ENCODE measurements around the gene GEMIN7.
A peak's percentile ranks its signal among the peaks of the same experiment; 100 is the strongest.

GEMIN7 gene

DNA sequence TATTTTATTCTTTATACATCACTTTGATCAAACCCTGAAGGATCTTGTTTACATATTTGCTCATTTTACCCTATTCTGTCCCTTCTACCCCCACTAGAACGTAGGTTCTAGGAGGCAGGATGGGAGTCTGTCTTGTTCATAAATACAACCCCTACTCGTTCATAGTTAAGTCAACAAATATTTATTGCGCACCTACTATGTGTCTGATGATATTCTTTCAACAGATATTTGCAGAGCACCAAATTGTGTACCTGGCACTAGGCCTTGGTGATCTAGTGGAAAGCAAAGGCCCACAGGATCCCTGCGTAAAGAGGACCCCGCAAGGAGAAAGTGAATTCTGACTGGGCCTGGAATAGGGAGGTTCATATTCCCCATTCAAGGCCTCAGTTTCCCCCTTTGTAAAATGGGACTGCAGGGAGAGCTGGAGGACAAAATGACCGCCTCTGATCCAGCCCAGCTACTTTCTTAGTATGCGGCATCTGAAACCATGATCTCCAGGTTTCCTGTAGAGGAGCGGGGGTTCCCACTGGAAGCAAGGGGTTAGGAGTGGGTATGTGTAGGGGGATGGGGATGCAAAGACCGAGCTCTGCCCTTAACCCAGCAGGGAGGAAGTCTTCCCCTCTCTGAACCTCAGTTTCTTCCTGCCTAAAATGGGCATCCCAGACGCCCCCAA lies 534 bp upstream of the GEMIN7 start:
- H3K4me3 ChIP-seq (ENCODE audit: low read depth, low read length), result peak overlapping the region; percentile 99
- TF ChIP-seq, protein P1, sequence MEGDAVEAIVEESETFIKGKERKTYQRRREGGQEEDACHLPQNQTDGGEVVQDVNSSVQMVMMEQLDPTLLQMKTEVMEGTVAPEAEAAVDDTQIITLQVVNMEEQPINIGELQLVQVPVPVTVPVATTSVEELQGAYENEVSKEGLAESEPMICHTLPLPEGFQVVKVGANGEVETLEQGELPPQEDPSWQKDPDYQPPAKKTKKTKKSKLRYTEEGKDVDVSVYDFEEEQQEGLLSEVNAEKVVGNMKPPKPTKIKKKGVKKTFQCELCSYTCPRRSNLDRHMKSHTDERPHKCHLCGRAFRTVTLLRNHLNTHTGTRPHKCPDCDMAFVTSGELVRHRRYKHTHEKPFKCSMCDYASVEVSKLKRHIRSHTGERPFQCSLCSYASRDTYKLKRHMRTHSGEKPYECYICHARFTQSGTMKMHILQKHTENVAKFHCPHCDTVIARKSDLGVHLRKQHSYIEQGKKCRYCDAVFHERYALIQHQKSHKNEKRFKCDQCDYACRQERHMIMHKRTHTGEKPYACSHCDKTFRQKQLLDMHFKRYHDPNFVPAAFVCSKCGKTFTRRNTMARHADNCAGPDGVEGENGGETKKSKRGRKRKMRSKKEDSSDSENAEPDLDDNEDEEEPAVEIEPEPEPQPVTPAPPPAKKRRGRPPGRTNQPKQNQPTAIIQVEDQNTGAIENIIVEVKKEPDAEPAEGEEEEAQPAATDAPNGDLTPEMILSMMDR (IDR thresholded peaks at IDR 0.05; ENCODE audit: low read depth, low read length), result no peak

DNA sequence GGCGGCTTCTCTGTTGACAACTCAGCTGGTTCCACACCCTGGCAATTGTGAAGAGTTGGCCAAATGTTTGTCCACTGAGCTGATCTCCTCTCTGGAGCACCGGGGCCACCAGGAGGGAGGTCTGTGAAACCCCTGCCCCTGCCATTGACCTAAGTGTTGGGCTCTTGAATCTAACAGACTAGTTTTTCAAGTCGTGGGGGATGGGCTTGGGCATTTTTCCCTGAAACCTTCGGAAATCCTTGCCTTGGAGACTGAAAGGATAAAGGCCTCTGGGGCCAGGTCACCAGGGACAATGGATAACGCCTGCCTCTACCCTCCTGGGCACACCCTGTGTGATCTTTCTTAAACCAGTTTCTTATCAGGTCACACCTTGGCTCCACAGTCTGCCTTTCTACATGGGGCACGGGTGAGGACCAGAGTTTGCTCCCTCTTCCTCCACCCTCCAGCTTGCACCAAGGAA lies 881 bp downstream of the GEMIN7 start:
- TF ChIP-seq, protein P1 (IDR thresholded peaks at IDR 0.05; ENCODE audit: low read depth, low read length), result no peak
- H3K4me3 ChIP-seq (ENCODE audit: low read depth, low read length), result peak overlapping the region; percentile 99

DNA sequence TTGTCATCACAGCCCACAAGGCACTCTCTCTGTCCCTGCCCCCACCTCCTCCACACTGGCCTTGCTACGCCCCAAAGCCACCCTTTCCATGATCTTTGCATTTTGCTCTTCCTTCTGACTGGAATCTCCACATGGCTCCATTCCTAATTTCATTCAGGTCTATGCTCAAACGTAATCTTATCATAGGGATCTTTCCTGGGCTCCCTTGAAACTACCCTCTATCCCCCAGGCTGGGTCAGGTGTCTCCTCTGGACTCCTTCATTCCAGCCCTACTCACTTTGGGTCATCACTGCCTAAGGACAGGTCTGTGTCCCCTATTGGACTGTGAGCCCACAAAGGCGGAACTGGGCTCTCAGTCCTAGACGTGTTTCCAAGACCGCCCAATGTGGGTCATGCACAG lies 3.1 kb downstream of the GEMIN7 start:
- H3K4me3 ChIP-seq (ENCODE audit: low read depth, low read length), result no peak overlapping the region
- TF ChIP-seq, protein P1 (IDR thresholded peaks at IDR 0.05; ENCODE audit: low read depth, low read length), result no peak

DNA sequence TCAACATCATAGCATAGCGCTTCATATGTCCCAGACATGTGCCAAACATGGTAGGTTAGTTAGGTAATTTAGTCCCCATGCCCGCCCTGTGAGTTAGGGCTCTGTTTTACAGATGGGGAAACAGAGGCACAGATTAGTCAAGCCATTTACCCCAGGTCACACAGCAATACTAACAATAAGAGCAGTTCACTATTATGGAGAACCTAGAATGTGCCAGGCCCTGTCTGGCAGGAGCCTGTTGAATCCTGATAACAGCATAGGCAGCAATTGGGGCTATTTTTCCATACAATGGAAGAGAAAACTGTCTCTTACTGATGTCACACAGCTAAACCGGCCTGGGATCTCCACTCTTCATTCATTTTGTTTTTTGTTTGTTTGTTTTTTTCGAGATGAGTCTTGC lies 7.4 kb downstream of the GEMIN7 start:
- TF ChIP-seq, protein P1 (IDR thresholded peaks at IDR 0.05; ENCODE audit: low read depth, low read length), result no peak
- no peak overlapping the region for H3K4me3 ChIP-seq (ENCODE audit: low read depth, low read length)

DNA sequence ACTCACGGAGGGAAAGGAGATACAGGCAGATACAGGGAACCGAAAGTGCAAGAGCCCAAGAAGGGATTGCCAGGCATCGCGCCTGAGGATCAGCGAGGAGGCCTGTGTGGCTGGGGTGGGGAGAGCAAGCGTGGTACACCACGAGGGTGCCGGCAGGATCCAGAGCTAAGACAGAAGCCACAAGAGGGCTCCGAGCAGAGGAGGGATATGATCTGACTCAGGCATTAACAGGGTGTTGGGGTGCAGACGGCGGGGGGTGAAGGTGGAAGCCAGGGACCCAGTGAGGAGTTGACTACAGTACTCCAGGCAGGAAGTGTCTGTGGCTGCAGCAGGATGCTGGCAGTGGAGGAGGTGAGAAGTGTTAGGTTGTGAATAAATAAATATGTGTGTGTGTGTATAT lies 8.5 kb downstream of the GEMIN7 start:
- no peak overlapping the region for H3K4me3 ChIP-seq (ENCODE audit: low read depth, low read length)
- TF ChIP-seq, protein P1 (IDR thresholded peaks at IDR 0.05; ENCODE audit: low read depth, low read length), result no peak

DNA sequence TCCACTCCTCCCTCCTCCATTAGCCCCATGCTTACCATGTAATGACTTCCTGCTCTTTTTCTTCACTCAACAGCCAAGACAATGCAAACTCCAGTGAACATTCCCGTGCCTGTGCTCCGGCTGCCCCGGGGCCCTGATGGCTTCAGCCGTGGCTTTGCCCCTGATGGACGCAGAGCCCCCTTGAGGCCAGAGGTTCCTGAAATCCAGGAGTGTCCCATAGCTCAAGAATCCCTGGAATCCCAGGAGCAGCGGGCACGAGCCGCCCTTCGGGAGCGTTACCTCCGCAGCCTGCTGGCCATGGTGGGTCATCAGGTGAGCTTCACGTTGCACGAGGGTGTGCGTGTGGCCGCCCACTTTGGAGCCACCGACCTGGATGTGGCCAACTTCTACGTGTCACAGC lies 11.0 kb downstream of the GEMIN7 start:
- no peak overlapping the region for H3K4me3 ChIP-seq (ENCODE audit: low read depth, low read length)
- TF ChIP-seq, protein P1 (IDR thresholded peaks at IDR 0.05; ENCODE audit: low read depth, low read length), result no peak

DNA sequence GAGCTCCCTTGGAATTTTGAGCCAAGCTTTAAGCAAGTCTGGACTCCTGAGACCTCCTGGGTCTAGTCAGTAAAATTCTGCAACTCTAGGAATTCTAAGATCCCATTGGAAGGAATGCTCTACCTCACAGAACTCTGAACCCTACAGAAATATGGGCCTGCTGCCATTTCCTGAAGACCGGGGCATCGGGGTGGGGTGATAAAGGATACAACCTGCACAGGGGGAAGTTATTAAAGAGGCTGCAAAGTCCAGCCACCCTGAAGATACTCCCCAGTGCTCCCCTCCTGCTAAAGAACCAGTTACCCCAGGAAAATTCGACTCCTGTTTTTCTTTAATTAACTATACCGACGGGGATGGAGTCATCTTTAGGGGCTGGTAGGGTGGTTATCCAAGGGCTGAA lies 11.5 kb downstream of the GEMIN7 start:
- TF ChIP-seq, protein P1 (IDR thresholded peaks at IDR 0.05; ENCODE audit: low read depth, low read length), result no peak
- H3K4me3 ChIP-seq (ENCODE audit: low read depth, low read length), result no peak overlapping the region

All from WI38 (cell line).